ENCODE data around the gene CDC25A.

- TF ChIP-seq CTCF (IDR thresholded peaks at IDR 0.05) (no peak), EZH2phosphoT487 (IDR thresholded peaks at IDR 0.05) (no peak), EZH2 (IDR thresholded peaks at IDR 0.05) (no peak)
Observed at GRCh38 chr3:48187579-48188265, 495 bp downstream of the CDC25A start.

Measured in neural progenitor cell (in vitro differentiated cells).